Sciatic nerve (tissue), 2 donors: ENCODE results near the gene CROCC. TPM values are rescaled to one million over a fixed set of nuclear protein-coding genes. Genes with fewer than 3 reads are reported as not detected.
"Not testable (repeated sequence)": the region's sequence is repeated elsewhere in the genome, so short reads cannot be mapped to it uniquely, and the experiment has no call there.

Source experiments
- ATAC-seq: fragments of 200-7000 bp; cut with Tn5 transposase; one replicate; pipeline ENCODE4 v1.9.1; 2020; ENCODE audit warnings: mild to moderate bottlenecking, moderate library complexity
- DNase-seq: peaks from one replicate; pipeline ENCODE4 v3.0.0-alpha.2; 2020; ENCODE audit warnings: low spot score
- intact Hi-C: fragments of 100-400 bp; cut with DNase I; formaldehyde crosslinking; loops from one replicate; pipeline ENCODE4 v1.14.2; 2022
- total RNA-seq: library from RNA; stranded (reverse); fragmentation: NEBNext Ultra II Directional; extraction: Animal tissue kit (Norgen Biotek cat#: 25700); gene quantifications from one replicate; pipeline ENCODE4 v1.2.1, GENCODE V29; 2021
- donor health status: DM: no; HTN: no; CAD: no.
- donor health status: DM: no; HTN: no; CAD: no.

Gene CROCC
- total RNA-seq, 1 donor from 2014 or later: 35.7 TPM

DNA sequence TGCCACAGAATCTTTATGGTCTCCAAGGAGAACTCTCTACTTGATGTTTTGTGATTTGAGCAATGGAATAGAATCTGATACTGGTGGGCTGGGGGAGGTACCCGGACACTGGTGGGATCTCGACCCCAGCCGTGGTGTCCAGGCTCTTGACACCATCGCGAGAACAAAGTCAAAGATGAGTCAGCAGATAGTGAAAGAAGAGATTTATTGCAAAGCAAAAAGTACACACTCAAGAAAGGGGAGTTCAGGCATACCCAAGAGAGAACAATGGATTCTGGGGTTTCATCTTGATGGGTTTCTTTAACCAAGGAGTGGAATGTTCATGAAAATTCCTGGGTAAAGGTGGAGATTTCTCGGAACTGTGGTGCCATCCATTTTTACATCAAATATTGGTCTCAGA lies 27.4 kb upstream of the CROCC start:
- DNase-seq, ATAC-seq, intact Hi-C loops: not testable (repeated sequence)

DNA sequence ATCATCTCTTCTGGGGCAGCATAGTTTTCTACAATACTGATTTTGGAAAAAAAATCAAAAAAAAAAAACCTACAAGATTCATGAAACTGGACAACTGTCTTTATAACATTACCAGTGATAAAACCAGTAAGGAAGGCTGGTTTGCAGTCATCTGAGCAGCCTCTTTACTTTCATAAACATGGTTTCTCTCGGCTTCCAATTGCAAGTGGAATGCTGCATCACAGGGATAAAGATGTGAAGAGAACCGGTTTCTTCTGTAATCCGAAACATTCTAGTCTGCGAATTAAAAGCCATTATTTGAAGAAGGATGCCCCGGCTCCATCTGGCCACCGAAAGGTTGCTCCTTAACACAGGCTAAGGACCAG lies 26.5 kb upstream of the CROCC start:
- intact Hi-C loops, DNase-seq, ATAC-seq: not testable (repeated sequence)

DNA sequence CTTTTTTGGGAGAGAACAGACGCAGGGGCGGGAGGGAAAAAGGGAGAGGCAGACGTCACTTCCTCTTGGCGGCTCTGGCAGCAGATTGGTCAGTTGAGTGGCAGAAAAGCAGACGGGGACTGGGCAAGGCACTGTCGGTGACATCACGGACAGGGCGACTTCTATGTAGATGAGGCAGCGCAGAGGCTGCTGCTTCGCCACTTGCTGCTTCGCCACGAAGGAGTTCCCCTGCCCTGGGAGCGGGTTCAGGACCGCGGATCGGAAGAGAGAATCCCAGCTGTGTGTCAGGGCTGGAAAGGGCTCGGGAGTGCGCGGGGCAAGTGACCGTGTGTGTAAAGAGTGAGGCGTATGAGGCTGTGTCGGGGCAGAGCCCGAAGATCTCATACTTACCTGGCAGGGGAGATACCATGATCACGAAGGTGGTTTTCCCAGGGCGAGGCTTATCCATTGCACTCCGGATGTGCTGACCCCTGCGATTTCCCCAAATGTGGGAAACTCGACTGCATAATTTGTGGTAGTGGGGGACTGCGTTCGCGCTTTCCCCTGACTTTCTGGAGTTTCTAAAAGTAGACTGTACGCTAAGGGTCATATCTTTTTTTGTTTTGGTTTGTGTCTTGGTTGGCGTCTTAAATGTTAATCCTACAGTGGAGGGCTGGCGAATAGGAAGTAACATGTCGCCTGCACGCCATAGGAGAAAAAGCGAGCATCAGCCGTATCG lies 26.0 kb upstream of the CROCC start, which contains the start of gene RNU1-2:
Gene RNU1-2, plus strand, starts transcription at position 383 of the 718 bp plus-strand sequence.
- not testable (repeated sequence) for DNase-seq
- ATAC-seq: peak; percentile 99

DNA sequence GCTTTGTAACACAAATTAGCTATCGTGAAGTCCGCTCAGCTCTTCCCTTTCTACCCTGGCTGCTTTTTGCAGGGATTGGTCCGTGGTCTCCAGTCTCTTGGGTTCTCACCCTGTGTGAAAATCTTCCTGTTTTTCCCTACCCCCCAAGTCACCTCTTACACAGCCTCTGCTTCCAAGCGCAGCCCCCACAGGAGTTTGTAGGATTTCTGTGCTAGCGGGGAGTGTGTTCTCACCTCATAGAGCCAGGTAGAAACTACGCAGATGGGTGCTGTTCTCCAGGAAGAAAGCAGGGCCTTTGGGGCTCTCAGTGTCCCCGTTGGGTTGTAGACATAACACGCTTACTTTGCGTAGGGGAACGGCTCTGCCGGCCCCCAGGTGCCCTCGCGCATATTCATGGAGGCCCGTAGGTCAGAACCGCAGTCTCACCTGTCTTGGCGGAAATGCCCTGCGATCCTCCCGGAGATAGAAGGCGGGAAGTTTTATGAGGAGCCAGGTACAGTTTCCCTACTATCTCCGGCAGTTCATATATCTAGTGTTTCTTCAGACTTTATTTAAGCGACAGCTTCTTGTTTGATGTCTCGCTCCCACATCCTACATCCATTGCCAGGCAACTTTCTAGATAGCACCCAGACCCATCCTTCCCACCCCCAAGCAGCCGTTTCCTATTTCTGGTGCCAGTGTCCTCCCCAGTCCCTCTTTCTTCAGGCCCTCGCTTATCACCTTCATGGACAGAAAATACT lies 25.2 kb upstream of the CROCC start:
- DNase-seq, ATAC-seq: not testable (repeated sequence)

More for the DNA sequence above, 26.0 kb upstream of the CROCC start, which contains the start of gene RNU1-2:
- intact Hi-C loops: not testable (repeated sequence)

DNA sequence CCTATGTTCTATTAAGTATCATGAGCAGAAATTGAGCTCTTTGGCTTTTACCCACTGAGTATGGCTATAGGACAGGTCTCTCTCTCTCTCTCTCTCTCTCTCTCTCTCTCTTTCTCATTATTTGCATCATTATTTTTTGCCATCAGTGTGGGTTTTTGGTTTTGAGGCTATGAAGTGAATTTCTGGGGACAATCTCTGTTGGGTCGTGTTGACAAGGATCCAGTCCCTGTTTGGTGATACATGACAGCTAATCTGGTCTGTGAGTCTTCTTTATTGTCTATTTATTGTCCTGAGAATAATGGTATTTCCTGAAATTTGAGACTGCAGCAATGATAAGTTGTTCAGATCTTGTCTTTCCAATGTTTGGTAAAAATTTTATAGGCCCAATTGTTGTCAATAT lies 24.1 kb upstream of the CROCC start:
- ATAC-seq, intact Hi-C loops, DNase-seq: not testable (repeated sequence)

More for the DNA sequence above, 25.2 kb upstream of the CROCC start:
- intact Hi-C loops: not testable (repeated sequence)

DNA sequence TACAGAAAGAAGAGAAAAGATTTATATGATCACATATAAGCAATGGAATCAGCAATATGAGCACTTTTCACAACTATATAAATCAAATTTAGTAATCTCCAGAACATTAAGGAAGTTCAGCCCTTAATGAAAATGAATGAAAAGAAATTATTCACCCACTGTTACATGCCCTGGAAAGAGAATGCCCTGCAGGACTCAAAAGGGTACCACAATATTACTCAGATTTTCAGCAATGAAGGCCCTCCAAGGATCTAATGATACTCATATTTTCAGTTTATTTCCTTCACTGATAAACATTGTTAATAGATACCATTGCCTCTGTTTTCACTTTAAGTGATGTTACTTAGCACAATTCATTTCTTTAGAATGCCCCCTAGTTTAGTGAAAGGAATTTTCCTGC lies 23.4 kb upstream of the CROCC start:
- intact Hi-C loops, DNase-seq, ATAC-seq: not testable (repeated sequence)

DNA sequence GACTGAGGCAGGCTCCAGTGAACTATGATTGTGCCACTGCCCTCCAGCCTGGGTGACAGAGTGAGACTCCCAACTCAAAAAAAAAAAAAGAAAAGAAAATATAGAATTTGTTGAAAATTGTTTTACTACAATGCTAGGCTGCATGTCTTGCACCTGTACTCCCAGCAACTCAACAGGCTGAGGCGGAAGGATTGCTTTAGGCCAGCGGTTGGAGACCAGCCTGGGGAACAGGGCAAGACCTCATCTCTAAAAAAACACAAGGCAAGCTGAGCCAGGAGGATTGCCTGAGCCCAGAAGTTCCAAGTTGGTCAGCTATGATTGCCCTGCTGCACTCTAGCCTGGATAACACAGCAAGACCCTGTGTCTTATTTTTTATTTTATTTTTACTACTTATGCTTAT lies 22.7 kb upstream of the CROCC start:
- intact Hi-C loops, ATAC-seq: not testable (repeated sequence)

DNA sequence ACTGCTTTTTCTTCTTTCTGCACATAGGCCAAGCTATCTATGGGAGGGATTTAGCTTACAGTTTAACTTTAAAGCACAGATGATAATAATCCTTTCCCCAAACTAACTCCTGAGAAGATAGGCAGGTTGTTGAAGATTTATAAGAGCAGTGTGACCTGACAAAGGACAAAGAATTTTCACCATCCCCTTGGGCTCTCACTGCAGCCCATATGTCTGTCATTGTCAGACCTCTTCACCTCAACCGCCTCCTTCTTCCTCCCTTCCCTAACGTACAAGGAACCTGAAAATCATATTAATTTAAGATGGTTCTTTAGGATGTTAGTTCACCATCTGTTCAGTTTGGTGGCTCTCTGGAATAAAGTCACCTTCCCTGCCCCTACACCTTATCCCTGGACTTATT lies 21.0 kb upstream of the CROCC start:
- ATAC-seq: no peak
- DNase-seq: no peak

More for the DNA sequence above, 22.7 kb upstream of the CROCC start:
- DNase-seq: not testable (repeated sequence)

DNA sequence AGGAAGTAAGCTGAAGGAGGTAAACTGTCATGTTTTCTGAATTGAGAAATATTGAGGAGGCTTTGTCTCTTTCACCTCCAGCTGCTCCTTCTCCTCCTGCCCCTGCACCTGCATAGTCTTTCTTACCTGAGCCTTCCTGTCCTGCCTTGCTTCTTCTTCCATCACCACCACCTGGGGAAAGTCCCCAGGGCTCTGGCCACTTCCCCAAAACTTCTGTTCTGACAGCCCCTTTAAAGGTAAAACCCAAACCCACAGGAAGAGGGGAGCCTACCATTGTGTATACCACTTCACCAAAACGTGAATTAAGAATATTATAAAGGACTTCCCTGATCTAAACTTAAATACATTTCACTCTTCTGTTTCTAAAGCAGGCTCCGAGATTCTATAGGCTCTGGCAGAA lies 20.4 kb upstream of the CROCC start:
- DNase-seq, ATAC-seq, intact Hi-C loops: not testable (repeated sequence)

More for the DNA sequence above, 21.0 kb upstream of the CROCC start:
- intact Hi-C loops: no loop called here

DNA sequence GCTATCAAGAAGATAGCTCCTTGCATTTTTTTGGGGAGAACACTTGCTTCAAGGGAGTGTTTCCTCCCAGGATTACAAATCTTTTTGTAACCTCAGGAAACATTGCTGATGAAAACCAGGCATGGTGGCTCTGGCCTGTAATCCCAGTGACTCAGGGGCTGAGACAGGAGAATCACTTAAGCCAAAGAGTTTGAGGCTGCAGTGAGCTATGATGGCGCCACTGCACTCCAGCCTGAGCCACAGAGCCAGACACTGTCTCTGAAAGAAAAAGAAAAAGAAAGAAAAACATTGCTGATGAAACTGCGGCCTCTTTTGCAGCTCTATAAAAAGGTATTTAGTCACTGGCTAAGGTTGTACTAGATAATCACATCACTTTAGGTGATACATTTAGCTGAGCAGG lies 18.7 kb upstream of the CROCC start:
- DNase-seq (no peak), ATAC-seq (no peak)

DNA sequence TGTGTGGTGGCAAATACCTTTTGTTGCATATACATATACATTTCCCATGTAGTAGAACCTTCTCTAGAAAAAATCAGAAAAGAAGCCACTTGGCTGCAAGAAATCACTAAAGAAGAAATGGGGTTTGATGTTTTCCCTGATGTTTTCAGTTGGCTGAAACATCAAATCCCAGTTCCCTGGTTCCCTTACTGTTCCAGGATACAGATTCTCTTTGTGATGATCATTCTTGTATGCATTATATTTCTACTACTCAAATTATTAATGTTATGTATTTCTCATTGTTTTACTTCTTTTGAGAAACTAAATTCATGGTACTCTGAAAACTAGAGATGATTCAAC lies 18.3 kb upstream of the CROCC start:
- DNase-seq (no peak), ATAC-seq (no peak)
- intact Hi-C loops: no loop called here

More for the DNA sequence above, 18.7 kb upstream of the CROCC start:
- intact Hi-C loops: no loop called here

DNA sequence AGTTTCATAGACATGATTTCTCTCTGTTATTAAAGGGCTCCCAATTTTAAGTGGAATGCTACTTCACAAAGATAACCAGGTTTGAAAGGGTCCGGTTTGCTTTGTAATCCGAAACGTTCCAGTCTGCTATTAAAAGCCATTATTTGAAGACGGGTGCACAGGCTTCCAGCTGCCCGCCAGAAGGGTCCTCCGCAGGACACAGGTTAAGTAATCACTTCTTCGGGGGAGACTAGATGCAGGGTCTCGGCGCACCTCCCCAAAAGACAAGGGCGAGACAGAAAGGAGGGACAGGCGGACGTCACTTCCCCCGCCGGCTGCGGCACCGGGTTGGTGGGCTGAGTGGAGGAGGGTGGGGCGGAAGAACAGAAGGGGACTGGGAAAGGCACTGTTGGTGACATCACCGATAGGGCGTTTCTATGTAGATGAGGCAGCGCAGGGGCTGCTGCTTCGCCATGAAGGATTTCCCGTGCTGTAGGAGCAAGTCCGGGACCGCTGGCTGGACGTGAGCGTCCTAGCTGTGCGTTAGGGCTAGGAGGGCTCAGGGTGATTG lies 17.1 kb upstream of the CROCC start:
- ATAC-seq: peak; percentile 100
- intact Hi-C loops: no loop called here

DNA sequence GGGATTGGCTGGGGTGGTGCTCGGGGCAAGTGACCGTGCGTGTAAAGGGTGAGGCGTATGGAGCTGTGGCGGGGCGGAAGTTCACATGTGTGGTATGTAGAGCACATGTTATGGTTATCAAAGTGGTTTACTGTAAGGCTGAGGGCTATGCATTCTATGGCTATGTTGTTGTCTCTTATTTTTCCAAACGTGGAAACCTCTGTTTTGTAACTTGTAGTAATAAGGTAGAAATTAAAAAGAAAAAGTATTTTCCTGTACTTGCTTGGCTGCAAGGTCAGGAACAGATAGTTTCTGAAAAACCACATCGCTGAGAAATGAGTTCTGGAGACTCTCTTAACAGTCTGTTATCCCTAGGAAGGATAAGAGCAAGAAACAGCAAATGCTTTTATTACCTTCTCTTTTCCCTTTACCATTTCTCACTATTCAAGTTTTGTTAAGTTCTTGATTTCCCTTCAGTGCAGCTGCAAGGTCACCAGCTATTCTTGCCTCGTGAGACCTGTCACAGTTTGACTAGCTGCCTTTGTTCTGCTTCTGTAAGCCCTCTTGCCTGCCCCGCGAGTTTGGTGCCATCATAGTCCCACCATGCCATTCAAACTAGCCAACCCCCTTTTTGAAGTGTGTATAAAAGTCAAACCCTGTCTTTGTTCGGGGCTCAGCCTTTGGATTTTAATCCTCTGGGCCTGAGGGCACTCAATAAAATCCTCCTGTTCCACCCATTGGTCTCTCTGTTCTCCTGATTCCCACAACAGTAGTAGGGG lies 16.4 kb upstream of the CROCC start:
- peak; percentile 90 for ATAC-seq
- intact Hi-C loops: no loop called here
- DNase-seq: no peak

More for the DNA sequence above, 17.1 kb upstream of the CROCC start:
- DNase-seq: peak; percentile 97

DNA sequence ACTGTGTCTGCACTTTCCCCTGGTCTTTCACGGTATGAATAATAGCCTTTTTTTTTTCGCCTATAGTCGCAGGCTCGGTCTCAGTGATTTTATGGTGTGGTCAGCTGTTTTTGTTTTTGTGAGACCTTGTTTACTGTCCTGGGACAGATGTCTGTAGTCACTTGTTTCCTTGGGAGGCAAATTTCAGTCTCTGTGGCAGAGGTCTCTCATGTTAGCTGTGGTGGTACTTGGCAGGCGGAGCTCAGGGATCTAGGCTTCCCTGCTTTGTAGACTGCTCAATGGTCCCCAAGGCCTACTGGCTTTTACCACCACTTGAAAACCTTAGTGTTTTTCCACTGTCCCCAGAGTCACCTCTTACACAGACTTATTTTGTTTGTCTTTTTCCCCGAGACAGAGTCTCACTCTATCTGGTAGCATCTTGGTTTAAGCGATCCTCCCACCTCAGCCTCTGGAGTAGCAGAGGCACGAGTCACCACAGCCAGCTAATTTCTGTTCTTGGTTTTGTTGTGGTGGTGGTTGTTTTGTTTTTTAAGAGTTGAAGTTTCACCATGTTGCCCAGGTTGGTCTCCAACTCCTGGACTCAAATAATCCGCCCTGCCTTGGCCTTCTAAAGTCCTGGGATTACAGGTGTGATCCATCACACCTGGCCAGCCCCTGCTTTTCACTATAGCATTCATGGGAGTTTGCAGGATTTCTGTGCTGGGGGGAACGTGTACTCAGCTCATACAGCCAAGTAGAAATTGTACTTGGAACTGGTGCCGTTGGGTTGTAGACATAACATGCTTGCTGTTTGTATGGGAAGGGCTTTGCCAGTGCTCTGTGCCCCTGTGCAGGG lies 15.6 kb upstream of the CROCC start:
- ATAC-seq: no peak
- no peak for DNase-seq
- intact Hi-C loops: no loop called here

DNA sequence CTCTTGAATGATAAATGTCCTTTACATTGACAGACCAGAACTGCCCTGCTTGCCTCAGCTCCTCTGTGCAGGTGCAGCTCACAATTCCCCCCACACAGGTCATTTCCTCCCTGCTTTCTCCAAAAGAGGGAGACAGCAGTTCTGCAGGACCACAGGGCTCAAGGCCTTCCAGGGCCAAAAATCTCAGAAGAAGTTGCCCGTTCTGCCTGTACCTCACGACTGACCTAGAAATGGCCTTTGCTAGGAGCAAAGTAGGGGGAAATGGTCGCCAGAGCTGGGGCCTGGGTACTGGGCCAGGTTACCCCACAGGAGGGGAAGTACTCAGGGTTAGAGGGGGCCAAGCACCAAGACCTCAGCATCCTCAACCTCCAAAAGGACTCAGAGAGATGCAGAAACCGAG lies 14.9 kb upstream of the CROCC start:
- intact Hi-C loops: no loop called here
- no peak for ATAC-seq
- DNase-seq: no peak

DNA sequence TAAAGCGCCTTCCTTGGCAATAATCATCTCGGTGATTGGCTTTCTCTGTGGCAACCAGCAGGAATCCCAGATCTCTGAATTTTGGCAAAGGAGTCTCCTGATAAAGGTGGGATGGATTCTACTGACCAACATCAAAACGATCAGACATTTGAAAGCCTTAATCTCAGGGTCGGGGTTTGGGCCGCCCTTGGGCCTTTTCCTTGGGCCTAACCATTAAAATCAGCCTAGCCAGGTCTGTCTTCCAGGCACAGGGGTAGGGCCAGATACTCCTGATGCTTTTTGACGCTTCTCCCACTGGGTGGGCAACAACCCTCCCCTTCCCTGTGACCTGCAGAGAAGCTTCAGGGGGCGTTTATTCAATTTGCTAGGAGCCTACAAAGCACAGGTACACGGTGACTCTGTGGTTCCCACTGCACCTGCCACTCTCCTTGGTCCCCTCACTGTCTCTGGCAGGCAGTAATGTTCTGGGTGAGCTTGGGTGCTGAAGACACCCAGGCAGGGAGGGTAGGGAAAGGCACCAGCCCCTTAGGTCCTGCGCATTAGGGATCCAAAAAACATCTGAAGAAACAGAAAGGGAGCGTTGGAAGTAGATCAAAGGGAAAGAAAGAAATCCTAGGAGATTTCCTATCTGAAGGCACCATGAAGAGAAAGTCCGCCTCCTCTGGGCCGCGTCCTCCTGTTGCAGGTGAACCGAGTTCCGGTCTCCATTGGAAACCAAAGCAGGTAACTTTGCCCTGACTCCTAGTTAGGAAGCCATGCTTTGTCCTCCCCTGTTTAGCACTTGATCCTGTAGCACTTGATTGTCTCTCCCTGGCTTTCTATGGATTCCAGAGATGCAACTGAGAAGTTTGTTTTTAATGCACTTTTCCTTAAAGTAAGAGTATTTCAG lies 13.6 kb upstream of the CROCC start:
- no peak for DNase-seq
- intact Hi-C loops: no loop called here
- no peak for ATAC-seq
